HepG2 (cell line): ENCODE results near the gene SURF6. TPM values are rescaled to one million over a fixed set of nuclear protein-coding genes. Genes with fewer than 3 reads are reported as not detected.
A peak's percentile ranks its signal among the peaks of the same experiment; 100 is the strongest.

ENCODE experiments used
- AGO1 ChIP-seq: fragments of 200-400 bp; formaldehyde crosslinking; IDR thresholded peaks from 2 replicates; pipeline ENCODE4 v1.6.1; 2017; ENCODE audit warnings: mild to moderate bottlenecking, low read depth, low read length, moderate library complexity; ENCODE audit not compliant: poor library complexity, severe bottlenecking
- CREB1 ChIP-seq, 2 experiments: fragments of 450-650 bp in 1 of 2; IDR thresholded peaks; 2 replicates each; pipeline ENCODE4 v1.6.1; 2016 to 2017; ENCODE audit warnings: control low read depth in 1 of 2, mild to moderate bottlenecking in 1 of 2, missing compliant biosample characterization in 1 of 2, missing genetic modification characterization in 1 of 2
- CREB3 ChIP-seq: sonication (generic); formaldehyde crosslinking; IDR thresholded peaks from 2 replicates; pipeline ENCODE4 v1.5.0; 2020; ENCODE audit warnings: missing genetic modification reagents
- EEA1 ChIP-seq: sonication (generic); formaldehyde crosslinking; IDR thresholded peaks from 2 replicates; pipeline ENCODE4 v1.5.1; 2020; ENCODE audit warnings: mild to moderate bottlenecking, missing genetic modification reagents, borderline replicate concordance
- FOXC1 ChIP-seq: sonication (generic); formaldehyde crosslinking; IDR thresholded peaks from 2 replicates; pipeline ENCODE4 v1.8.0; 2022; ENCODE audit warnings: mild to moderate bottlenecking, missing genetic modification reagents, borderline replicate concordance
- GMEB1 ChIP-seq: sonication (generic); formaldehyde crosslinking; IDR thresholded peaks from 2 replicates; pipeline ENCODE4 v1.5.1; 2020; ENCODE audit warnings: missing genetic modification reagents, mild to moderate bottlenecking, borderline replicate concordance
- KDM5B ChIP-seq: sonication (generic); formaldehyde crosslinking; IDR thresholded peaks from 2 replicates; pipeline ENCODE4 v1.4.0; 2020; ENCODE audit warnings: missing genetic modification reagents, mild to moderate bottlenecking, borderline replicate concordance
- KLF9 ChIP-seq: IDR thresholded peaks from 2 replicates; pipeline ENCODE4 v1.6.1; 2016; ENCODE audit warnings: low read depth
- NR0B2 ChIP-seq: sonication (generic); formaldehyde crosslinking; IDR thresholded peaks from 2 replicates; pipeline ENCODE4 v1.4.0; 2020; ENCODE audit warnings: mild to moderate bottlenecking, missing genetic modification reagents
- SALL1 ChIP-seq: sonication (generic); formaldehyde crosslinking; IDR thresholded peaks from 2 replicates; pipeline ENCODE4 v1.8.0; 2022; ENCODE audit warnings: mild to moderate bottlenecking, missing genetic modification reagents
- SRF ChIP-seq: IDR thresholded peaks from 2 replicates; pipeline ENCODE4 v1.6.1; 2011; ENCODE audit warnings: mild to moderate bottlenecking, low read depth, low read length, moderate library complexity
- TEAD2 ChIP-seq: sonication (generic); formaldehyde crosslinking; IDR thresholded peaks from 2 replicates; pipeline ENCODE4 v1.9.0; 2021; ENCODE audit warnings: missing genetic modification reagents
- U2AF2 ChIP-seq: fragments of 200-400 bp; formaldehyde crosslinking; IDR thresholded peaks from 2 replicates; pipeline ENCODE4 v1.6.1; 2017; ENCODE audit warnings: low read depth, mild to moderate bottlenecking, low read length
- ZNF12 ChIP-seq: sonication (generic); formaldehyde crosslinking; IDR thresholded peaks from 2 replicates; pipeline ENCODE4 v1.5.0; 2020; ENCODE audit warnings: missing genetic modification reagents
- ZNF138 ChIP-seq: sonication (generic); formaldehyde crosslinking; IDR thresholded peaks from 2 replicates; pipeline ENCODE4 v1.5.0; 2020; ENCODE audit warnings: mild to moderate bottlenecking, low read depth, missing genetic modification reagents
- ZNF383 ChIP-seq: sonication (generic); formaldehyde crosslinking; IDR thresholded peaks from 2 replicates; pipeline ENCODE4 v1.4.0; 2020; ENCODE audit warnings: missing genetic modification reagents, mild to moderate bottlenecking, borderline replicate concordance
- ZNF567 ChIP-seq: sonication (generic); formaldehyde crosslinking; IDR thresholded peaks from 2 replicates; pipeline ENCODE4 v1.8.1; 2023; ENCODE audit warnings: mild to moderate bottlenecking, missing genetic modification reagents, borderline replicate concordance
- ZNF747 ChIP-seq: sonication (generic); formaldehyde crosslinking; IDR thresholded peaks from 2 replicates; pipeline ENCODE4 v1.8.1; 2023; ENCODE audit warnings: missing genetic modification reagents, mild to moderate bottlenecking, borderline replicate concordance
- ZNF772 ChIP-seq: sonication (generic); formaldehyde crosslinking; IDR thresholded peaks from 2 replicates; pipeline ENCODE4 v1.5.0; 2020; ENCODE audit warnings: mild to moderate bottlenecking, missing genetic modification reagents
- ZNF781 ChIP-seq: sonication (generic); formaldehyde crosslinking; IDR thresholded peaks from 2 replicates; pipeline ENCODE4 v1.5.1; 2020; ENCODE audit warnings: borderline replicate concordance, mild to moderate bottlenecking, missing genetic modification reagents; ENCODE audit errors: not compliant biosample characterization
- polyA plus RNA-seq, 8 experiments: library from polyadenylated mRNA; depleted of rRNA in 3 of 8; stranded (reverse) in 7 of 8; unstranded in 1 of 8; fragments of >200 nt; fragmentation: Illumina TruSeq in 4 of 8; extraction: Trizol in 4 of 8; gene quantifications; 2 replicates each; pipeline versions ENCODE4 v1.2.1 to v1.2.3, GENCODE V29; 2011 to 2016; ENCODE audit warnings: low read depth in 4 of 8, missing spikeins in 1 of 8, mixed read lengths in 1 of 8; ENCODE audit not compliant: insufficient read depth in 1 of 8
- total RNA-seq, 5 experiments: library from RNA; depleted of rRNA; stranded (reverse); fragments of >200 nt; fragmentation: Illumina TruSeq; extraction: Trizol; gene quantifications; 2 replicates each; pipeline ENCODE4 v1.2.3, GENCODE V29; 2016; ENCODE audit warnings: low read depth in 1 of 5
- TF ChIP-seq, protein P1 (sequence below): sonication (generic); formaldehyde crosslinking; conservative IDR thresholded peaks from 2 replicates; pipeline ENCODE4 v1.4.0; 2020; ENCODE audit warnings: missing genetic modification reagents

The SURF6 gene
- total and polyA plus RNA-seq, 2 of the 13 experiments (the other 11 are each of a cell fraction or from before 2014, with no cell fraction given): 5.9 to 14.7 TPM

DNA sequence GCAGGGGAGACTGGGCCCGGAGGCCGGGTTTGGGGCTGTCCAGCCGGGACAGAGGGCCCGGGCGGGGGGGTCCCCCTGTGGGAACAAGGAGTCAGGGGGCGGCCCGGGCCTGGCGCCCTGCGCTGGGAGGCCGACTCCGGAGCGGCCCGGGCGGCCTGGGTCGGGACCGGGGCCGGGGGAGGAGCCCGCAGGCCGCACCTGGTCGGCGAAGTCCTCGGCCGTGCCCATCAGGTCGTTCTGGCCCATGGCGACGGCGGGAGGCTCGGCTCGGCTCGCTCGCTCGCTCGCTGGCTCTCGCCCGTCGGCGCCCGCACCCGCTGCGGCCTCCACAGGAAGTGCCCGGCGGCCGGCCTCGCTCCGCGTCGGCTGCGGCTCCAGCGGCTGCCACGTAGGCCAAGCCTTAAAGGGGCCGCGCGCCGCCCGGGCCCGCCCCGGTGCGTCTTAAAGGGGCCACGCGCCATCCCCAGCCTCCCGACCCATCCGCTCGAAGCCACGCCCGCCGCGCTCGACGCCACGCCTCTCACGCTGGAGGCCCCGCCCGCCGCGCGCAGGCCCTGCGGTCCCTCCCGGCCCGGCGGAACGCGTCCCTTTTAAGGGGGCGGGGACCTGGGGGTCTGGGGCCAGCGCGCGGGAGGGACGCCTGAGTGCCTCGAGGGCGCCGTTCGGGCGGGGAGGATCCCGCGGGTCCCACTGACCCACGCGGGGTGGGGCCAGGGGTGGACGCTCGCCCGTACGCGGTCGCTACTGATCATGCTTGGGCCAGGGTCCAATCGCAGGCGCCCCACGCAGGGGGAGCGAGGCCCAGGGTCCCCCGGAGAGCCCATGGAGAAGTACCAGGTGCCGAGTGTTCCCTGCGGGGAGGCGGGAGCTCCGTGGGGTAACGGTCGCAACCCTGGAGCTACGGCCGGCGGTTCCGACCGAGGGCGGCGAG, 40.0 kb upstream of the SURF6 start, which contains the start of the genes STKLD1 and SURF4 (continued):
- peak; percentile 81; the same call in 1 of the 2 replicates for TF ChIP-seq CREB3 (CRISPR knock-in tag)
- no peak for TF ChIP-seq U2AF2
- TF ChIP-seq TEAD2 (CRISPR knock-in tag): 0 out of 2 replicates have a peak, but pooled peaks have one; percentile 10
- TF ChIP-seq FOXC1 (CRISPR knock-in tag): no peak
- peak; percentile 49; the same call in 1 of the 2 replicates for TF ChIP-seq ZNF138 (CRISPR knock-in tag)
- TF ChIP-seq SALL1: peak; percentile 80
- peak; percentile 38; the same call in 1 of the 2 replicates for TF ChIP-seq SRF
- 0 out of 2 replicates have a peak, but pooled peaks have one; percentile 9 for TF ChIP-seq ZNF12 (CRISPR knock-in tag)
- TF ChIP-seq ZNF747: 0 out of 2 replicates have a peak, but pooled peaks have one; percentile 41
- TF ChIP-seq EEA1: peak; percentile 86; the same call in 1 of the 2 replicates
- TF ChIP-seq ZNF772 (CRISPR knock-in tag): peak; percentile 16; the same call in 1 of the 2 replicates
- peak; percentile 90 for TF ChIP-seq GMEB1 (CRISPR knock-in tag)
- TF ChIP-seq ZNF383 (CRISPR knock-in tag): peak; percentile 82; the same call in 1 of the 2 replicates
- TF ChIP-seq ZNF781 (CRISPR knock-in tag): no peak
- TF ChIP-seq KDM5B (CRISPR knock-in tag): peak; percentile 63; the same call in 1 of the 2 replicates
- TF ChIP-seq, protein P1, sequence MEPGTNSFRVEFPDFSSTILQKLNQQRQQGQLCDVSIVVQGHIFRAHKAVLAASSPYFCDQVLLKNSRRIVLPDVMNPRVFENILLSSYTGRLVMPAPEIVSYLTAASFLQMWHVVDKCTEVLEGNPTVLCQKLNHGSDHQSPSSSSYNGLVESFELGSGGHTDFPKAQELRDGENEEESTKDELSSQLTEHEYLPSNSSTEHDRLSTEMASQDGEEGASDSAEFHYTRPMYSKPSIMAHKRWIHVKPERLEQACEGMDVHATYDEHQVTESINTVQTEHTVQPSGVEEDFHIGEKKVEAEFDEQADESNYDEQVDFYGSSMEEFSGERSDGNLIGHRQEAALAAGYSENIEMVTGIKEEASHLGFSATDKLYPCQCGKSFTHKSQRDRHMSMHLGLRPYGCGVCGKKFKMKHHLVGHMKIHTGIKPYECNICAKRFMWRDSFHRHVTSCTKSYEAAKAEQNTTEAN (CRISPR knock-in tag): 0 out of 2 replicates have a peak, but pooled peaks have one; percentile 37
- TF ChIP-seq KLF9 (CRISPR knock-in tag): no peak
- TF ChIP-seq NR0B2 (CRISPR knock-in tag): 0 out of 2 replicates have a peak, but pooled peaks have one; percentile 18
- no peak for TF ChIP-seq AGO1
- TF ChIP-seq CREB1 (IDR thresholded peaks at IDR 0.05): peak; percentile 50; the same call in 1 of the 2 replicates
- TF ChIP-seq CREB1 (CRISPR knock-in tag; IDR thresholded peaks at IDR 0.05): no peak
- TF ChIP-seq ZNF567 (CRISPR knock-in tag): 0 out of 2 replicates have a peak, but pooled peaks have one; percentile 64
